A673 (cell line): ENCODE measurements around the gene IL4R. TPM values are rescaled to one million over a fixed set of nuclear protein-coding genes. Genes with fewer than 3 reads are reported as not detected.

Source experiments
- BruUV-seq: library from RNA; stranded (reverse); fragments of 400-500 nt; replicated peaks from 2 replicates; lab custom pipeline; 2021; lab: Mats Ljungman, UMichigan
- CTCF ChIA-PET: fragments of 300-600 bp; sonication (Branson Sonifier 250); formaldehyde crosslinking; loops from one replicate; lab custom pipeline; 2022; ENCODE audit warnings: antibody characterized with exemption; lab: Charles Lee
- POLR2A ChIA-PET: fragments of 300-600 bp; sonication (Branson Sonifier 250); formaldehyde crosslinking; loops from one replicate; lab custom pipeline; 2022; ENCODE audit warnings: antibody characterized with exemption; ENCODE audit not compliant: low non-redundant PET; lab: Charles Lee
- DNase-seq: peaks from one replicate; pipeline ENCODE4 v3.0.0-alpha.2; 2015; ENCODE audit warnings: low spot score
- H3K27ac ChIP-seq: fragments of 200-600 bp; sonication (generic); 2 replicates; pipeline ENCODE4 v1.5.1; 2016; ENCODE audit warnings: mixed run types, low read depth, mild to moderate bottlenecking, mixed read lengths, antibody characterized with exemption, low read length; ENCODE audit not compliant: poor library complexity, severe bottlenecking
- H3K27me3 ChIP-seq: fragments of 200-600 bp; sonication (generic); replicated peaks from 2 replicates; pipeline ENCODE4 v1.6.1; 2017; ENCODE audit warnings: mixed run types, low read depth, mild to moderate bottlenecking, mixed read lengths, antibody characterized with exemption, low read length; ENCODE audit not compliant: insufficient read depth, poor library complexity
- H3K36me3 ChIP-seq: fragments of 200-600 bp; sonication (generic); 2 replicates; pipeline ENCODE4 v1.6.1; 2016; ENCODE audit warnings: mixed run types, mild to moderate bottlenecking, mixed read lengths, antibody characterized with exemption, low read length; ENCODE audit not compliant: insufficient read depth, poor library complexity, severe bottlenecking
- H3K4me1 ChIP-seq: fragments of 200-600 bp; sonication (generic); 2 replicates; pipeline ENCODE4 v1.6.1; 2017; ENCODE audit warnings: mixed run types, mild to moderate bottlenecking, mixed read lengths, antibody characterized with exemption, low read length; ENCODE audit not compliant: insufficient read depth, poor library complexity, severe bottlenecking
- H3K4me3 ChIP-seq: fragments of 200-600 bp; sonication (generic); 2 replicates; pipeline ENCODE4 v1.5.1; 2016; ENCODE audit warnings: low read depth, mixed run types, mild to moderate bottlenecking, mixed read lengths, low read length; ENCODE audit not compliant: poor library complexity, severe bottlenecking
- H3K9me3 ChIP-seq: fragments of 200-600 bp; sonication (generic); 2 replicates; pipeline ENCODE4 v1.6.1; 2016; ENCODE audit warnings: mixed run types, low read depth, mild to moderate bottlenecking, mixed read lengths, antibody characterized with exemption, low read length; ENCODE audit not compliant: poor library complexity, severe bottlenecking
- EZH2 ChIP-seq: fragments of 200-600 bp; sonication (generic); IDR thresholded peaks from 2 replicates; pipeline ENCODE4 v1.6.1; 2017; ENCODE audit warnings: borderline replicate concordance, low read depth, mild to moderate bottlenecking, mixed read lengths, antibody characterized with exemption, low read length; ENCODE audit not compliant: poor library complexity, severe bottlenecking
- intact Hi-C: fragments of 100-400 bp; cut with micrococcal nuclease; formaldehyde crosslinking; loops from one replicate; pipeline ENCODE4 v1.10.0; 2022; ENCODE audit not compliant: unreplicated experiment
- total RNA-seq: library from RNA; stranded (reverse); gene quantifications from 2 replicates; pipeline ENCODE4 v1.2.3, GENCODE V29; 2021
- TF ChIP-seq, protein P1 (sequence below): fragments of 300-800, 200-600 bp; sonication (generic); conservative IDR thresholded peaks from 2 replicates; pipeline ENCODE4 v1.5.1; 2017; ENCODE audit warnings: low read depth, mild to moderate bottlenecking, antibody characterized with exemption, low read length, moderate library complexity, mixed read lengths

IL4R gene
- total RNA-seq, 1 experiment from 2014 or later = 22.9 TPM

DNA sequence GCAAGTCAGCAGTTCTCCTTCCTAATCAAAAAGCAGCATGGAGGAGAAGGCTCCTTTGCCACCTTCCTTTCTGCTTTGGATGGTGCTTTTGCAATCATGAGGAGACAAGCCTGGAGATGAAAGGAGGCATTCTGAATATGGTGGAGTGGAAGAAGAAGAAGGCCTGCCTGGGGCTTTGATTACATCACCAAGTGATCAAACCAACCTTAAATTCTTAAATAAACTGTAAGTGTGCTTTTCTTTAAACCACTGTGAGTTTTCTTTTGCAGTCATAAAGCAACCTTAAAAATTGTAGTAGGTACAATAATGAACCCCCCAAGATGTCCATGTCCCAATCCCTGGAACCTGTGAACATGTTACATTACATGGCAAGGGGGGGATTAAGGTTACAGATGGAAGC lies 56.5 kb downstream of the IL4R start:
- Histone ChIP-seq H3K27ac (no peak overlapping the region), H3K9me3 (no peaks in the 10 kb centered on the region), H3K4me3 (no peak overlapping the region), H3K27me3 (no peaks in the 10 kb centered on the region), H3K4me1 (peaks cover 15% of the 10 kb centered on the region), H3K36me3 (no peaks in the 10 kb centered on the region)
- BruUV-seq = no TSS peak
- ChIA-PET CTCF (no interaction called here), POLR2A (no interaction called here)
- TF ChIP-seq, protein P1, sequence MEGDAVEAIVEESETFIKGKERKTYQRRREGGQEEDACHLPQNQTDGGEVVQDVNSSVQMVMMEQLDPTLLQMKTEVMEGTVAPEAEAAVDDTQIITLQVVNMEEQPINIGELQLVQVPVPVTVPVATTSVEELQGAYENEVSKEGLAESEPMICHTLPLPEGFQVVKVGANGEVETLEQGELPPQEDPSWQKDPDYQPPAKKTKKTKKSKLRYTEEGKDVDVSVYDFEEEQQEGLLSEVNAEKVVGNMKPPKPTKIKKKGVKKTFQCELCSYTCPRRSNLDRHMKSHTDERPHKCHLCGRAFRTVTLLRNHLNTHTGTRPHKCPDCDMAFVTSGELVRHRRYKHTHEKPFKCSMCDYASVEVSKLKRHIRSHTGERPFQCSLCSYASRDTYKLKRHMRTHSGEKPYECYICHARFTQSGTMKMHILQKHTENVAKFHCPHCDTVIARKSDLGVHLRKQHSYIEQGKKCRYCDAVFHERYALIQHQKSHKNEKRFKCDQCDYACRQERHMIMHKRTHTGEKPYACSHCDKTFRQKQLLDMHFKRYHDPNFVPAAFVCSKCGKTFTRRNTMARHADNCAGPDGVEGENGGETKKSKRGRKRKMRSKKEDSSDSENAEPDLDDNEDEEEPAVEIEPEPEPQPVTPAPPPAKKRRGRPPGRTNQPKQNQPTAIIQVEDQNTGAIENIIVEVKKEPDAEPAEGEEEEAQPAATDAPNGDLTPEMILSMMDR = no peak
- no peak for TF ChIP-seq EZH2
- intact Hi-C loops = no loop called here
- no peak for DNase-seq

DNA sequence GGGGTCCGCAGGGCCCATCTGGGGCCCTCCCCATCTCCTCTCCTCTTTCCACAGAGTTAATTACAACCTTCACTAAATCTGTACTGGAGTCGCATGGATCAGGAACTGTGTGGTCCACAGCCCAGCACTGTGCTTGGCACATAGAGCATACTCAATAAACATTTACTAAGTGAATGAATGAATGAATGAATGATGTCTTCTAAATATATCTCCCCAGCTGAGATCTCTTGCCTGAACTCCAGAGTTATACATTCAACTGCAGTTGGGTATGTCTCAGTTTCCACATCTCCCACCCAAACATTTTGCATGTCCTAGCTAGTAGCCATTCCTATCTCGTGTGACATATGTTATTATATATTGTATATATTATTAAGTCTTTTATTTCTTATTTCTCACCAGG lies 59.5 kb downstream of the IL4R start:
- no TSS peak for BruUV-seq
- Histone ChIP-seq H3K4me3 (no peak overlapping the region), H3K4me1 (no peaks in the 10 kb centered on the region), H3K36me3 (no peaks in the 10 kb centered on the region), H3K27ac (no peak overlapping the region), H3K27me3 (no peaks in the 10 kb centered on the region), H3K9me3 (no peaks in the 10 kb centered on the region)
- no peak for DNase-seq
- ChIA-PET POLR2A (no interaction called here), CTCF (no interaction called here)
- intact Hi-C loops = no loop called here
- TF ChIP-seq, protein P1 = no peak
- TF ChIP-seq EZH2 = no peak

DNA sequence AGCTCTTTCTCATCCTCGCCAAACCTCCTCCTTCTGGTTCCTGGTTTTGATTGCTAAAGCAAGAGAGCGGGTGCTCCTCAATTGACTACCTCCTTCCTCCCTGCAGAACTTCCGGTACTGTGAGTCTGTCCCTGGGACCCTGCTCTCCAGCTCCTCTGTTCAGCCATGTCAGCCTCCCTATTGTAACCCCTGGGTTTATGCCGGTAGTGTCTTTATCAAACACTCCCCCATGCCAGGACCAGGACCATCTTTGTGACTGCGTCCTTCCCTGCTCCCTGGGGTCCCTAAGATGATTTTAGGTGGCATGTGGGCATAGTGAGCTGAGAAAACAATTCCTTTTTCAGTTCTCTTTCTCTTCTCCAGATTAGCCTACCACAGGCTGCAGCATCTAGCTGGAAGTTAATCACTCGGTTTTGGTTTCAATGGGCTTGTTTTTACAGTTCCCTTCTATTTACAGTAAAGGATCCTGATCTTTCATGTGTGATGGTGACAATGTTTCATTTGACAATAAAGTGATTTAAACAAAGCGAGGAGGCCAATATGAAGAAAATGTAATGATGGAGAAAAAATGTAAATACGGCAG lies 60.5 kb downstream of the IL4R start:
- Histone ChIP-seq H3K4me3 (no peak overlapping the region), H3K36me3 (no peaks in the 10 kb centered on the region), H3K27me3 (no peaks in the 10 kb centered on the region), H3K9me3 (no peaks in the 10 kb centered on the region), H3K27ac (no peak overlapping the region), H3K4me1 (no peaks in the 10 kb centered on the region)
- BruUV-seq = no TSS peak
- TF ChIP-seq, protein P1 = no peak
- no peak for TF ChIP-seq EZH2
- CTCF ChIA-PET = interaction anchor here (1.8 kb wide), 1 partner anchor 195 kb away, joined by 14 read pairs; no protein-coding TSS in a partner anchor
- intact Hi-C loops = loop anchor here (2.0 kb wide), 1 partner anchor 220 kb away; no protein-coding TSS in a partner anchor
- POLR2A ChIA-PET = interaction anchor here (0.6 kb wide), 1 partner anchor 1571 kb away, joined by 3 read pairs; no protein-coding TSS in a partner anchor
- DNase-seq = no peak
